ENCODE results near the gene VAPB.

- TF ChIP-seq POLR2A (IDR thresholded peaks at IDR 0.05) (no peak), CTCF (IDR thresholded peaks at IDR 0.05 in 8 of 11, conservative IDR thresholded peaks at IDR 0.05 in 3 of 11) (no peak), POLR2AphosphoS5 (IDR thresholded peaks at IDR 0.05) (no peak)
Measured at GRCh38 chr20:58394801-58395200, 5.8 kb downstream of the VAPB start.
